HG03066 (cell line): ENCODE measurements around the gene SFXN2.
"Not testable (repeated sequence)": the region's sequence is repeated elsewhere in the genome, so short reads cannot be mapped to it uniquely, and the experiment has no call there.

ENCODE experiments used
- ATAC-seq: cut with Tn5 transposase; IDR thresholded peaks from one replicate; pipeline ENCODE4 v1.9.1; 2021; ENCODE audit warnings: low read depth; ENCODE audit not compliant: unreplicated experiment

The SFXN2 gene, protein sequence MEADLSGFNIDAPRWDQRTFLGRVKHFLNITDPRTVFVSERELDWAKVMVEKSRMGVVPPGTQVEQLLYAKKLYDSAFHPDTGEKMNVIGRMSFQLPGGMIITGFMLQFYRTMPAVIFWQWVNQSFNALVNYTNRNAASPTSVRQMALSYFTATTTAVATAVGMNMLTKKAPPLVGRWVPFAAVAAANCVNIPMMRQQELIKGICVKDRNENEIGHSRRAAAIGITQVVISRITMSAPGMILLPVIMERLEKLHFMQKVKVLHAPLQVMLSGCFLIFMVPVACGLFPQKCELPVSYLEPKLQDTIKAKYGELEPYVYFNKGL

GRCh38 chr10:102714621-102715455, at the start of gene SFXN2:
SFXN2 (plus strand) TSS chr10:102714636; CDS start chr10:102726637, 12,001 bp downstream.
- ATAC-seq, result peak; percentile 17

- ATAC-seq, result no peak
These were observed 48.4 kb upstream of the SFXN2 start for GRCh38 chr10:102665904-102666509.

GRCh38 chr10:102667411-102667810, 47.0 kb upstream of the SFXN2 start:
- ATAC-seq, result not testable (repeated sequence)

DNA sequence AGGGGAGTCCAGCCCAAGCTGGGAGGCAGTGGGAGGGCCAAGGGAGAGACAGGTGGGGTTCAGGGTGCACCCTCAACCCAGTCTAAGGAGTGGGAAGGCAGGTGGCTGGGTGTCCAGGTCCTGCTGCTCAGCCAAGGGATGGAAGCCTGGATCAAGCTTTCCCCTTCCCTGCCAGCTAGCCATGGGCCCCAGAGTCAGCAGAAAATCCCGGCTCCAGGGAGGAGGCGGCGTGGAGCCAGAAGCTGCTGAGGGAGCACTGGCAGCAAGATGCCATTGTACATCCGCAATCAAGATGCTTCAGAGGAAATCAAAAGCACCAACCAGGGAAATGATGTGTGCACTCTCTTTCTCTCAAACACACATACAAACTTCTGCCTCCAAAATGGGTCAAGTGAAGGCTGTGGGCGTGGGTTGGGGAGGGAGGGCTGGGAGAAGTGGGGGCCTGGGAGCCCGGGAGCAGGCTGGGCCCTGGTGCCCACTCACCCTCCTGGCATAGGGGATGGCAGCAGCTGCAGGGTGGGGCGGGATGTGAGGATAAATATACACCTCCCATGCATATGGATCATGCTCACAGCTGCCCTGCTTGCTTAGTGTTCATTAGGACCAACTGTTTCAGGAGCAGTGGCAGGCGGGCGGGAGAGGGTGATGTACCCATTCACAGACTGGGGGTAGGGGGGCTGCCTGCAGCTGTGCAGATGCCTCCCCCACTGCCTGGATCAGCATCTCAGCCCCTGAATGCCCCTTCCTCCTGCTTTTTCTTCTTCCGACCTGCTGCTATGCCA, 45.9 kb upstream of the SFXN2 start:
- ATAC-seq, result no peak

DNA sequence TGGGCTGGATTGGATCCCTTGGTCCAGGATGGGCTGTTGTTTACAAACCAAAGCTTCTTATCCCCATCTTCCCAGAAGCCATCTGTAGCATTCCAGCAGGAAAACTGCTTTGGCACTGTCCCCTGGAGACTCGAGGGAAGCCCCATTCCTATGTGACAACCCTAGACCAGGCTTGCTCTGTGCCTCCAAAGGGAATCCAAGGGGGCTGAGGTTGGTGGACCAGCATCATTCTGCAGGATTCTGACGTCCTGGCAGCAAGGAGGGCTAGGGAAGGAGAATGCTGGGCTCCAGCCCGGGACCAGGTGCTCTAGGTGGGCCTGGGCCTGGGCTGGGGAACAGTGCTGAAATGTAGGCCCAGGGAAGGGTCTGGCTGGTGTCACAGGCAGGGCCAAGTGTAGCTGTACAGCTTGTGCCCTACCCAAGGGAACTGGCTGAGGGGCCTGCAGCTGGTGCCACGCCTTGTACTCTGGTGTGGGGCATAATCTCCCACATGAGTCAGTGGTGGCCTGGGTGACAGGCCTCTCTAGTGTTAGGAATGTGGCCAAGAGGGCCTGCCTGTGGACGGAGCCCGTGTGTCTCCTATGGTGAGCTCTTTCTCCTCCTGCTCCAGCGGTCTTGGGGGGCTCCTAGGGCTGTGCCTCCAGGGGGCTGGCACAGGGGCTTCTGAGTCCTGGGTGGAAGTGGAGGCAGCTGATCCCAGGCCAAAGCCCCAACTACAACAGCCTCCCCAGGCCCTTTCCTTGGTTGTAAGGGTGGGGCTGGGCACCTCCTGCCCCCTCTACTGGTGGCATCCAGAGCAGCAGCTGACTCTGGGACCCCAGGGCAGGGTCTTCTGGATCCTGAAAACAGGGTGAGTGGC, 45.0 kb upstream of the SFXN2 start:
- no peak for ATAC-seq

DNA sequence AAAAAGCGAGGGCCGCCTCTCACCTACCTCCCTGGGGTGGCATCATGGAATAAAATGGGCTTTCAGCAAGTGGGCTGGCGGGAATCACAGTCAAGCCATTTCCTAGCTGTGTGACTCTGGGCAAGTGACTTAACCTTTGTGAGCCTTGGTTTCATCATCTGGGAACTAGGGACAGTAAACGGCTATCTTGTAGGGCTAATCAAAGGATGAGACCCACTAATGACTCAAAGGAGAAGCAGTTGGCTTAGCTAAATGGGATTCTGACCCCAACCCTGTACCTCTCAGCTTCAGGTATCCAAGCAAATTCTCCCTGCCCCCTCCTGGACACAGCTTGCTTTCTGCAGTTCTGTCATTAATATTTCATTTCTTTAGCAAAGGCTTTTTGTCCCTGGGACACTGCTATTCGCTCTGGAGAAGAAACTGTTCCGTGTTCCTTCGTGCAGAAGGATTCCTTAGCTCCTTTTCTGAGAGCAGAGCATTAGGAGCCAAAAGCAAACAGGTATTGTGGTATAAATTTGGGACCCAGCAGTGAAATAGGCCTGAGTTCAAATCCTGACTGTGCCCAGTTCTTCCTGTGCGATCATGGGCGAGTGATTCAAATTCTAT, 44.3 kb upstream of the SFXN2 start:
- no peak for ATAC-seq

DNA sequence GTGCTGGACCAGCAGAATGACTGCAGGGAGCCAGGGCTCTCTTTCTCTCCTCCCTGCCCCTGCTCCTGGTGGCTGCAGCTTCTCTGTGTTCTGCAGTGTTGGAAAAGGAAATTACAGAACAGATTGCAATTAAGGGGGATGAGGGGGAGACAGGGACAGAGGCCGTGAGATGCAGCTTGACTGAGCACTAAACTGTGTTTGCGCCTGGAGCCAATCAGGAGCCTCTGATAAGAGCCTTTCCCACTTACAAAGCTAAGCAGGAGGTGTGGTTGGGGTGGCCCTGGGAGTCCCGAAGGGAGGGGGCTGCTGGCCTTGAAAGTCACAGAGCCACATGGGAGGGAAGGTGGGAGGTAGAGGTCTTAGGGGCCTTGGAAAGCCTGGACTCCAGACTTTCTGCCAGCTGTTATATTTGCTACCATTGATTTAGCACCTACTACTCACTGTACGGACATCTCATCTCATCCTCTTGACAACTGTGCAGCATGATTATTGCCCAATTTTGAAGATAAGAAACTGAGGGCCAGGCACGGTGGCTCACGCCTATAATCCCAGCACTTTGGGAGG, 43.5 kb upstream of the SFXN2 start:
- ATAC-seq, result no peak

DNA sequence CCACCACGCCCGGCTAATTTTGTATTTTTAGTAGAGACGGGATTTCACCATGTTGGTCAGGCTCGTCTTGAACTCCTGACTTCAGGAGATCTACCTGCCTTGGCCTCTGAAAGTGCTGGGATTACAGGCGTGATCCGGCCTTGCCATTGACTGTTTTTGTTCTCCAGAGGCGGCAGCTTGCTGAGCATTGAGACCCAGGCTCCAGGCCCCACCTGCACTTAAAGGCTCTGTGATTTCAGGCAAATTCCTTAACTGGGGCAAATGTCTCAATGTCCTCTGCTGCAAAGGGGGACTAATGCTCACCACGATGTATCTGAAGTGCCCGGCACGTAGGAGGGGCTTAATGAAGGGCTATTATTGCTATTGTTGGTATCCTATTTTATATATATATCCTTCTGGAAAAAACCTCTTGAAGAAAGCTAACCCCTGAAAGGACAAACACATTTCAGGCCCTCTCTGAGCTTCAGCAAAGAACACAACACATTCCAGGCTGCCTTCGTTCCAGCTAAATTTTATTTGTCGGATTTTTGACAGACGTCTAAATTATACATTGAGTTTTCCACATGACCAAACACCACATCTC, 41.1 kb upstream of the SFXN2 start:
- no peak for ATAC-seq

- ATAC-seq, result no peak
These were observed 40.5 kb upstream of the SFXN2 start for GRCh38 chr10:102673819-102674511.

- no peak for ATAC-seq
These were observed 39.9 kb upstream of the SFXN2 start for GRCh38 chr10:102674566-102674965.

DNA sequence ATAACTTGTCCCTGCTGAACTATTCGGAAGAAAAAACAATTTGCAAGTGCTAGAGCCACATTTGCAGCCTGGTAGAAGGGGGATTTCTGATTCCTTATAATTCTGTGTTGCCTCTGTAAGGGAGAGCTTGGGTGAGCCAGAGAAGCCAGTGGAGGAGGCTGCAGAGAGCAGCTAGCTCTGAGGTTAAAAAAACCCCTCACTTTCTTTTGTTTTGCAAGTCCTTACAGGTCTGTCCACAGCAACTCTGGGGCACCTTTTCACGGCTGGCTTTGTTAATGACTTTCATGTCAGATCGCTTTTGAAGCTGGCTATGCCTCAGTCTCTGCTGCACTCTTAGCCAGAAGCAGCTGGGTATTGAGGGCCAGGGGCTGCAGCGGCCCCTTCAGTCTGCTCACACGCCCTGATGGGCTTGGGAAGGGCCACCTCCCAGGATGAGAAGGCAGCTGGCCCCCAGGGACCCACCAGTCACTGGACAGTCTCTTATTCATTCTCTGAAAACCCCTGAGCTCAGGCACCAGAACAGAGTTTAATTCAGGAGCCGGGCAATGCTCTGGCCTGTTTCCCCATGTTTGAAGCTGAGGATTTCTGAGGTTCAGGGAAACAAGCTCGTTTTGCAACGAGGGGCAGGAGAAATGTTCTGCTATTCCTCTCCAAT, 39.3 kb upstream of the SFXN2 start:
- ATAC-seq, result no peak

DNA sequence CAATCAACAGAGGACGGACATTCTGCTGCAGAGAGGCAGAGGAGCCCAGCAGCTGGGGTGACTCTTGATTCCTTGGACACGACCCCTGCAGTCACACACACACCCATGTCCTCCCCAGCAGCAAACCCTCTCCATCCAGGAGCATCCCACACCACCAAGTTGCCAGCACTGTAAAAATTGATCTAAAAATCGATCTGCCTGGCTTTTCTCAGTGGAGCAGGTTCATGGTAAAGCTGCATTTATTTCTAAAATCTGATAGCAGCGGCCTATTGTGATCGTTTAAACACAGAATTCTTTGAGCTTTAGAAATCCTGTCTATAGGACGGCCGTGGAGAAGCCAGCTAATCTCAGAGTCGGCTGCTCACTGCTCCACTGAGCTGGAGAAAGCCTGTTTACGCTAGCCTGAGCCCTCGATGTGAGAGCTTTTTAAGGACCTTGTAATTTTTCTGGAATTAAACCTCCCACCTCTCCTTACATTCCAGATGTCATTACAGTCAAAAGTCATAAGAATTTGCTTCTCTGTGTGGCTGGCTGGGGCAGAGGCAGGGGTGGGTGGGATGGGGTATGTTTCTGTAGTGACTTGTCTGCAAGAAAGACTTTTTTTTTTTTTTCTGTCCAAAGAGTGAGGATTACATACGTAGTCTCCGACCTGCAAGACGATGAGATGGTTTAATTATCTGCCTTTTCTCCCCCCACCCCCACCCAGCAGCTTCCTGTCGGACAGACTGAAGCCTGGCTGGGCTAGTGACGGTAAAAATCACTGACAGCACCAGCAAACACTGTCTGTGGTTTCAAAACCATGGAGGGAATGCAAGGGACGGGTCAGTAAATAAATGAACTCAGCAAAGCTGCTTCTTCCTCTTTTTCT, 38.5 kb upstream of the SFXN2 start:
- ATAC-seq, result no peak

DNA sequence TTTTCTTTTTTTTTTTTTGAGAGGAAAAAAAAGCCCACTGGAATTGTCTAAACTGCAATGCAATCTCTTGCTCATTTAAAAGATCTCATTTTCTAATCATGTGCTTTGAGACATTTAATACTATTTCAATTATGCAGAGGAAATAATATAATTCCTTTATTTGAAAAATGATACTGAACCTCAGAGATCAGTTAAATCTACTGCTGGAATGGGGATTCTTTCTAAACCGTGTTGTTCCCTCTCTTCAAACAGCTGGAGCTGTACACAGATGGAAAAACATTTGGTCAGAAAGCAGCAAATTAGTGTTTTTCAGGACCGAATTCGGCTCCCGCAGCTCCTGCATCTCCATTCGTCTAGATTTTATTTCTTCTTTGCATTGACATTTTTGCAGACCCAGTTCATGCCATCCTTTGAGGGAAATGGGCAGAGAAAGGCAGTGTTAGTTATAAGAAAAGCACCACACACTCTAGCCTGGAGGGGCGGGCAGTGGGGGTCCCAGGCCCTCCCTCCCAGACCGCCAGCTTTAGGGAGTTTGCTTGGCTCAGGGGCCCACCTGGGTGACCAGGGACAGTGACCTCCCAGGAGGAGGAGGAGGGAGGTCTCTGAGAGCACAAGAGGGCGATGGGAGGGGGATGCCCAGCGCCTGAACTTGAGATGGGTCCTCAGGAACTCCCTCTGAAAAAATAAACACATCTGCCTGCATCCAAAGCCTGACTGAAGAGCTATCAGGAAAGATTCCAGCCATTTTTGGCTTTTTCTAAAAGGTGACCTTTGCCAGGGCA, 37.7 kb upstream of the SFXN2 start:
- ATAC-seq, result no peak

GRCh38 chr10:102677331-102678067, 36.9 kb upstream of the SFXN2 start:
- ATAC-seq, result no peak

DNA sequence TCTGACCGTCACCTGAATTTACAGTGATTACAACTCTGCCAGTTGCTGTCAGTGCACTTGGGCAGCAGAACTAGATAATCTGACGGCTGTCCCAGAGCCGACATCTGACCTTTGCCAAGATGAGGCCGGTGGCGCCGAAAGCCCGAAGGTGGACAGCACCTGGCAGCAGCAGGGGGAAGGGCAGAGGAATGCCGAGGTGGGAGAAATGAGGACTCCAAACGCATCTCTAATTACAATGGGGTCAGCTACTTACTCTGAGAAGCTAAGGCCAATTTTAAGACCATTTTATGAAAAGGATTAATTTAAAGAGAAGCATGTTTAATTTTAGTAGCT, 36.4 kb upstream of the SFXN2 start:
- ATAC-seq, result no peak
